Sigmoid colon (tissue), 4 donors: Measurements from ENCODE around the gene NR1I2.

Experiments used
- CTCF ChIP-seq, 4 experiments: fragments of 450-650 bp in 3 of 4; fragments of 200-600 bp in 1 of 4; IDR thresholded peaks; one replicate each; pipeline ENCODE4 v1.5.1; 2016 to 2019; ENCODE audit warnings: antibody characterized with exemption in 4 of 4, mild to moderate bottlenecking in 3 of 4, moderate library complexity in 2 of 4
- EP300 ChIP-seq, 4 donors: sonication (generic); formaldehyde crosslinking; IDR thresholded peaks; one replicate each; pipeline ENCODE4 v1.6.1; 2017; ENCODE audit warnings: antibody characterized with exemption in 4 of 4
- POLR2A ChIP-seq, 2 donors: fragments of 450-650 bp; IDR thresholded peaks; one replicate each; pipeline ENCODE4 v1.6.1; 2016; ENCODE audit warnings: antibody characterized with exemption in 2 of 2, mild to moderate bottlenecking in 2 of 2, moderate library complexity in 2 of 2
- POLR2AphosphoS5 ChIP-seq, 4 donors: sonication (generic); formaldehyde crosslinking; IDR thresholded peaks; one replicate each; pipeline ENCODE4 v1.6.1; 2017; ENCODE audit warnings: antibody characterized with exemption in 4 of 4

- no peak for TF ChIP-seq CTCF (IDR thresholded peaks at IDR 0.05)
- no peak for TF ChIP-seq POLR2AphosphoS5 (IDR thresholded peaks at IDR 0.05)
- TF ChIP-seq EP300 (IDR thresholded peaks at IDR 0.05) = no peak
- no peak for TF ChIP-seq POLR2A (IDR thresholded peaks at IDR 0.05)
Measured at GRCh38 chr3:119748991-119749390, 32.9 kb upstream of the NR1I2 start.
